GM21390 (cell line): ENCODE measurements around the gene PNCK.

ENCODE experiments used
- ATAC-seq: cut with Tn5 transposase; IDR thresholded peaks from one replicate; pipeline ENCODE4 v1.9.1; 2021; ENCODE audit not compliant: unreplicated experiment

Gene PNCK

DNA sequence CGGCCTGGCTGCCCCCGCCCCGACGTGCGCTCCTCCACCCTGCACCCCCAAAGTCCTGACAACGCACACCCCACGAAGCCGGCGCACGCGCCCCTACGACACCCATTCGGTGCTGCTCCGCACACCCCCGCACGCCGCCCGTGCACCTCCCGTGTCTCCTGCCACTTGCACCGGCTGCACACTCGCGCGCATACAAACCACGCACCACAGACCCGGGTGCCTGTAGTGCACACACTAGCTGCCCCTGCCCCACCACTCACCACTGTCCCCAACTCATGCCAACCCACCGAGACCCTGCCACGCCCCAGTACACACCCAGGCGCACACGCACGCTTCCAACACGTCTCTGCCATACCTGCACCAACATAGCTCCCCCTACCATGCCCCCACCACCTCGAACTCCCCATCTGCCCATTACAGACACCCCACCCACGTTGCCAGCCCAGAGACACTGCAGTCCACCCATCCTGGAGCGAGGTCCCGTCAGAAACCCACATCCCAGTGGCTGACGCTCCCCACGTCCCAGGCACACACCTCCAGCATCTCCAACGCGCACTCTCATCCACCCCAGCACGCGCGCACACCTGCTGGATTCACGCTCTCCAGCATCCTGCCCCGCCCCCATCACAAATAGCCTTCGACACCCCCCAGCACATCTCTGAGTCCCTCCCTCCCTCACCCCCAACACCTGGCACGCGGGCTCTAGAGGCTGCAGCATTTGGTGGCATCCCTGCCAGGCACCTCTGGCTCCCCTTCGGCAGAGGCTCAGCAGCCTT is 30.8 kb downstream of the PNCK start:
- no peak for ATAC-seq

DNA sequence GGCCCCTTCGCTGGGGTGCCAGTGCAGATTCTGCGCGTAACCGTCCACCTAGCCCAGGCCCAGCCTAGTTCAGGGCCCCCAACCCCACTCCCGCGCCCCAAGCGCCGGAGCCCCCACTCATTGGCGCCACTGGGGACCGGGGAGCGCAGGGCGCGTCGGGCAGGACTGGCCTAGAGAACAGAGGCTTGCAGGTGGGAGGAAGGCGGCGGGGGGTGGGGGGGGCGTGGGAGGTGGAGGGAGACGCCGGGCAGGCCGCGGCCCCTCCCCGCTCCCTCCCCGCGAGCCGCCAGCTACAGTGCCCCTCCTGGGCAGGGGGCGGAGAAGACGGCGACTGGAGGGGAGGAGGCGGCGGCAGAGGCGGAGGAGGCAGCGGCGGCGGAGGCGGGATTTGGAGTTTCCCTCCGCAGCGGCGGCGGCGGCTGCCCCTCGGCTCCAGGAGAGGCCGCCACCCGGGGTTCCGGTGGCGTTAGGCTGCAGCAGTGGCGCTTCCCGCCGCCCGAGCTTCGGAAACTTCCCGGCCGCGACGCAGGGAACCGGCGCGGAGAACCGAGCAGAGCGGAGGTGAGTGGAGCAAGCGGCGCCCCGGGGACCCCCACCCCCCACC is 31.5 kb downstream of the PNCK start:
- no peak for ATAC-seq

DNA sequence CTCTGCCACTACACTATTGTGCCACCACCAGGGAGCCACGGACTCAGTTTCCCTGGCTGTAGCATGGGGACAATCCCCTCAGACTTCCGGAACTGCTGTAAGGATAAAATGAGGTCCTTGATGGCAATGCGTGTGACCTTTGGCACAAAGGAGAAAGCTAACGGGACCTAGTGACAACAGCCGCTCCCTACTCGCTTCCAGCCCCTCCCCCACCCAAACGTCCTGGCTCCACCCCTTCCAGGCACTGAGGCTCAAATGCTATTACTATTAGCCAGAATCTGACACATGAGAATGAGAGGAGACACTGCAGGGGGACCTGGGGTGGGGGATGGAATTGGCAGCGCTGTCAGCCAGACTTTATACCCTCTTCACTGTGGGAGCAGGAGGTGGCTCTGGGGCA is 32.0 kb downstream of the PNCK start:
- ATAC-seq: no peak

DNA sequence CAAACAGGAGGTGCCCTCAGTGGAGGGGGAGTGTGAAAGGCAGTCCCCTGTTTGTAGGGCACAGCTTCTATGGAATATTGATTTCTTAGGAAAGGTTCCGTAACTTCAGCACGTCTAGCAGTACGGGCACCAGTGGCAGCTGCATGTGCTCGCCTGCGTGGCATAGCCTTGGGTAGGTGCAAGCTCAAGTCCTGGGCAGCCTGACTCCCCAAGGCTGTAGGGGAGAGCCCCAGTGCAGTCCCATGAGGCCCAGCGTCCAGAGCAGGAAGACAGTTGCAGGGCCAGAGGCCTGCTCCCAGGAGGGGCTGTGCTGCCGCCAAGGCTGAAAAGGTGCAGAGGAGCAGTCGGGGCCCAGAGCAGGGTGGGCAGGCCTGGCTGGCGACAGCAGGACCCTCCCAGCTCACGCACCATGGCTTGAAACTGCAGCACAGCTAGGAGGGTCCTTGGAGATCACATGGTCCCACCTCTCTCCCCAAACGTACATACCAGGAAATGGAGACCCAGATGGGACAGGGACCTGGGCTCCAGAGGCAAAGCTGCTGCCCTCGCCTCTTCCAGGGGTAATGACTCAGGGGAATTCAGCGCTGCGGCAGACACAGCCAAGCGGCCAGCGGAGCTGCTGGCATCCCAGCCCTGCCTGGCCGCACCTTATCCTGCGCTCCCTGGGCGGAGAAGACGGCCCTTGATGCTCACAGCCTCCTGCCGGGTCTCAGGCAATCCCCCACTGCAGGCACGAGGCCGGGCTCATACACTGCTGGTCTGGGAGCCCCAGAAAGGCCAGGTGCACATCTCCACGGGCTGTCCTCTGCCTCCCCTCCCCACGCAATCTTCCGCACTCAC is 32.7 kb downstream of the PNCK start:
- ATAC-seq: no peak

DNA sequence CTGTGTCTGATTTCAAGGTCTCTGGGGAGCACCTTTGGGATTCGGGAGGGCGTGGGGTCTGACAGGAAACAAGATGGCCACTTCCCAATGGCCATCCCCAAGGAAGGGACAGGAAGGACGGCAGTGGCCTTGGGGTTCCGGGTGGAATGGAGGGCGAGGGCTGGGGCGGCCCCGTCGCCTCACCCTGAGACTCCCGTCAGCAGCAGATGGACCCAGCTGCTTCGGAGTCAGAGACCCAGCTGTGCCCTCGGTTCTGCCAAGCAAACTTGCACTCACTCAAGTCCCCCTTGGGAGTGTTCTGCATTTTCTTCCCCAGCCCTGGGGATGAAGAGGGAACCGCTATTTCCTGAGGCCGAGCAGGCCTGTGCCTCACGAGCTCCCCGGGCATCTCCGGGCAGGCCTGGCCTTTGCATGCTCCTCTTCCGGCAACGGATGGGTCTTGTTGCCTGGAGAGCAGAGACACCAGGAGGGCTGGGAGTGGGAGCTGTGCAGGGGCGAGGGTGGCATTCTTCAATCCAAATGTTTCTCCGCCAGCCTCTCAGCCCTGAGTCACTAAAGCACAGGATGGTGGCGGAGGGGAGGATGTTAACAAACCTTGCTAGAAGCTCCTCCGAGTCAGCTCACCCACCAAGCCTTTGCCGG is 33.4 kb downstream of the PNCK start:
- ATAC-seq: no peak

DNA sequence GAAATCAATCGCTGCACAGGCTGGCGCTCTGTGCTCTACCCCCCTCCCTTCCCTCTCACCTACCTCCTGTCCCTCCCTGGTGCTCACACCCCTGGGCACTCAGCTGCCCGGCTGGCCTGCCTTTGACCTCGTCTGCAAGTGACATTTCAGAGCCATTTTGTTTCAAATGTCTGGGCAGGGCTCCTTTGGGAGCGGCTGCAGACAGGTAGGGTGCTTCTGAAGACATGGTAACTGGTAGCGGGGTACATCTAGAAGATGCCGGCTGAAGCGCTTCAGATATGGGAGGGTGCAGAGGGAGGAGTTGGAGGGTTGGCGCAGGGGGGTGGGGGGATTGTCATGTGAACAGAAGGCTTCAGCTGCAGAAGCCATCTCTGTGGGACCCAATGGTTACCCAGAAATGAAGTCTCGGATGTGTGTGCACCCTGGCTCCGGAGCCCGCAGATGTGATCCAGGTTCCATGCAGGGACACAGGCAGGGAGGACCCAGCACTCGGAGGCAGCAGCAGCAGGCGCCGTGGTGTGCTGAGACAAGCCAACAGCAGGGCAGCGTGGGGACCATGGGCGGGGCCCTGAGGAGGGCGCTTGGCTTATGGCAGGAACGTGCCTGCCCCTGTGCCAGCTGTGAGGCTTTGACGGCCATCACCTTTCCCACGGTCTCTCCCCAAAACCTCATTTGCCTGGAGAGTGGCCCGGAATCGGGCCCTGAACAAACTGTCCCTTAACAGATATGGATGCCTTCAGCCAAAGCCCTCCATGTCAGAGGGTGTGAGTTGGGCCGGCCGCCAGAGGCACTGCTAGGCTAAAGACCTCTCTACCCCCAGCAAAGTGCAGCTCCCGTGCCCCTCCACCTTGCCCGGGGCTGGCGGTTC is 34.2 kb downstream of the PNCK start:
- ATAC-seq: no peak

DNA sequence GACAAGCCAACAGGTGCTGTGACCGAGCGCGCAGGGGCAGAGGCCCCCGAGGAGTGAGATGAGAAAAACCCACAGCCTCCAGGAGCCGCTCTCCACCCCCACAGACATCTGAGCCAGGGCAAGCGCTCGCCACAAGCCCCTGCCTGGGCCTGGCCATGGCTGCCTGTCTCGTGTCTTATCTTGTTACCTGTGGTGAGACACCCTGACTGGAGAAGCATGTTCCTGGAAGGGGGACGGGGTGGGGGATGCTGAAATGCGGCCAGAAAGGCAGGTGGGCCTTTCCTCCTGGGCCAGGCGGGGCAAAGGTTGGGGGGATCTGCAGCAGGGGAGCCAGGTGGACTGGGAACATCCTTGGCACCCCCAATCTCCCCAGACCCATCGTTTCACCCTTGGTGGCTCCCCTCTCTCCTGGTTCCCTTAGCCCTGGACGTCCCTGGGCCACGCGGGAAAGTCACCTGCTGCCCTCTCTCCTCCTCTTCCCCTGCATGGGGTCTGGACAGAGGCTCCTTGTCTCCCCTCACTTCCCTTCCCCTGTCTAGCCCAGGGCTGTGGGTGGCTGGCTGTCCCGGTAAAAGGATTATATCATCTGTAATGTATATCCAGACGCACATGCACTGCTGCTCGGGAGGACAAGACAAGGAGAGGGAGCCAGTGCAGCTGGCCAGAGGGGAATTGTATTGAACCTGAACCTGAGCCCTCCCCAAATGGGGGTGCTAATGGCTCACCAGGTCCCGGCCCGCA is 35.0 kb downstream of the PNCK start:
- ATAC-seq: no peak

DNA sequence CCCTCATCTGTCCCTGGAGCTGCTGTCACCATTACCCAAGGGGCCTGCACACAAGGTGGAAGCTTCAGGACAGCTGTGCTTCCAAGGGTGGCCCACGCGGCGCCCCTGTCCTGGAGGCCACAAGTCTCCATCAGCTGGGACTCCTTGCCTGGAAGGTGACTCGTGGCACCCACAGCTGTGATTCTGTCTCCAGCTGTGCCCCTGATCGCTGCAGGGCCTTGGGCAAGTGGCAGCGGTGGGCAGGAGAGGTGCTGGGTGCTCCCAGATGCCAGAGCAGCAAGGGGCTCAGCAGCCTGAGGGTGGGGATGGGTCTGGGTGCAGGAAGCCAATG is 35.6 kb downstream of the PNCK start:
- no peak for ATAC-seq

DNA sequence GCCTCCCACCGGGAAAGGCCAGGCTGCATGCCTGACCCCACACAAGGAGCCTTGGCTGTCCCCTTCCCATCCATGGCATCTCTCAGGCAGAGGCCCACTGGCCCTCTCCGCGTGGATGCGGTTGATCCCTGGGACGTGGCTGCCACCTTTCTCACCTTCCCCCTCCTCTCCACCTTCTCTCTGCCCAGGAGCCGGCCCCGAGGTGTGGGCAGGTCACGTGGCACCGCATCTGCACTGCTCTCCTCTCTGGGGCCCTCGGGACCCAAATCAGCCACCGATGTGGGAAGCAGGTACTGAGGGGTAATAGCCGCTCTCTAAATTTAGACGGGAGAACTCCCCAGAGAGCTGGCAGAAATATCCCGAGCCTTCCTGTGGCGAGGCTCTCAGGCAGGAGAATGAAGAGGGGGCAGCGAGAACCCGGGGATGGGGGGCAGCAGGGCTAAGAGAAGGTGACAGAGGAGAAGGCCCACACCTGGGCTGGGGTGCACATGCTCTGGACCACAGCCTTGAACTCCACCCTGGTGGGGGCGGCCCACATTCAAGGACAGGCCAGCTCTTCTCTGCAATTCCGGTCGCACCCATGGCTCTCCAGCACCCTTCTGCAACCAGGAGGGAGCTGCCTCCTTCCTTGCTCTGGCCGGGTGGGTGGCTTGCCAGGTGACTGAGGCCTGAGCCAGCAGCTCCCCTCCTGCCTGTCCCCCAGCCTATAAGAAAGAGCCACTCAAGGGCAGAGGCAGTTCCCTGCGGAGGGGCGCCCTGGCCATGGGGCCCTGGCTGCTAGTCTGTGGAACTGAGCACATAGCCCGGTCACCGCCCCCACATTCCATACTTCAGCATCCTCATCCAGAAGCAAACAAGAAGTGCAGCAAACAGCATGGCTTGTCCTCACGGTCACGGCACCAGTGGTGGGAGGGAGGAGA is 36.2 kb downstream of the PNCK start:
- no peak for ATAC-seq

DNA sequence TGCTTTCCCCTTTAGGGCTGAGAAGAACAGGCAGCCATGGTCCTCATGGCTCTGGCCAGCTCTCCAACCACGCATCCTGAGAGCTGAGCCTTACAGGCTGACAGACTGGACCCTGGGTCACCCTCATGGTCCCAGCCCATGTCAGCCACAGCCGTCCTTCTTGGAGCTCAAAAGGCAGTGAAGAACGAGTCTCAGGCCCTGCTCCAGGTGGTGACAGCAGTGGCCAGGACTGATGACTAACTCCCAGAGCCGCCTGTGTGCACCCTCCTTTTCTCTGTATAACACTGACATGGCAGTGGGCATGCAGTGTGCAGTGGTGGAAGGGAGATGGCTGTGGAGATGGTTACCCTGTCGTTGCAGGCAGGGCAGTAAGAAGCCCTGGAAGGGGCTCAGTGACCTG is 36.9 kb downstream of the PNCK start:
- no peak for ATAC-seq

DNA sequence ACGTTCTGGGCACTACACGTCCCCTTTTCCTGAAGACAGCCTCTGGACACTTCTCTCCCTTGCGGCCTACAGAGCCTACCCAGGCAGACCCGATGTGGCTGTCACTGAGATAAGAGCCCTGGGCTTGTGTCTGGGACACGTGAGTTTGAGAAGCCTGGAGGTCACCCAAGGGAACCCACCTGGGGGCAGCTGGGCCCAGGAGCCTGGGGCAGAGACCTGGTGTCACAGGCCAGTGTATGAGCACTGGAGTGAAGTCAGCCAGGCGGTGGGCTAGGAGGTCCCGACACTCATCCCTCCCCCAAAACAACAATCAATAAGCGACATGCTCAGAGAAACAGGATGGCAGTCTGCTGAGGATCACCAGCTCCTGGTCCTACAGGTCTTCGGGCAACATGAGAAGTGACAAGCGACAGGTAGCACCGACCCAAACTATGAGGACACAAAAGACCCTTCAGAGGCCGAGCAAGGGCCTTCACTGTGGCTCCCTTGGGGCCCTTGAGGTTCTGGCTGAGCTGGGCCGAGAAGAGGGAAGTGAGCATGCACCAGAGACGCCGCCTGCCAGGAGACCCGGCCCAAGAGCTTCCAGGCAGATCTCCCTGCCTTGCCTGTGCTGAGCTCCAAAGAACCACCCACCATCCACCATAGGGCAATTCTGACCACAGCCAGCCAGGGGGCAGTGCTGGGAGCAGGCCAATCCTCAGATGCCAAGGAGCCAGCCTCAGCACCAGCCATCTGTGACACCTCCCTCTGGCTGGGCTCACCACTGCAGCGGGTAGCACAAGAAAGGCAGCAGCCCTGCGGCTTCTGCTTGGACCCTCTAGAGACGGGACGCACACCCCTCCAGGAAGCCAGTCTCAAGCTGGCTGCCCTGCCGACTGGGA is 37.6 kb downstream of the PNCK start:
- ATAC-seq: no peak

DNA sequence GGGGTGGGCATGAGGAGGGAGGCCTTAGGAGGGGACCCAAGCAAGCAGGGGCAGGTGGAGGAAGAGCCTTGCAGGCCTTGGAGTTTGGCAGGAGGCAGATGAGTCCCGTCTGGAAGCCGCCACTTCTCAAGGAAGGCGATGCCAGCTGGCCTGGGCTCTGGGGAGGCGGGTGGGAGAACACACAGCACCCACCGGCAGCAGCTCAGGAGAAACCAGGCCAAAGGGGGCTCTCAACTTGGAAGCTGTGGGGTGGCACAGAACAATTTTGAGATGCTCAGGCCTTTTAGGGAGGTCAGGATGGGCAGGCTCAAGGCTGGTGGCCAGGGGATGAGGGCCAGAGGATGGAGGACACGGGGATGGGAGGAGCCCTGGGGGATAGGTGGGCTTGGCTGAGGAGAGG is 38.2 kb downstream of the PNCK start:
- ATAC-seq: no peak

DNA sequence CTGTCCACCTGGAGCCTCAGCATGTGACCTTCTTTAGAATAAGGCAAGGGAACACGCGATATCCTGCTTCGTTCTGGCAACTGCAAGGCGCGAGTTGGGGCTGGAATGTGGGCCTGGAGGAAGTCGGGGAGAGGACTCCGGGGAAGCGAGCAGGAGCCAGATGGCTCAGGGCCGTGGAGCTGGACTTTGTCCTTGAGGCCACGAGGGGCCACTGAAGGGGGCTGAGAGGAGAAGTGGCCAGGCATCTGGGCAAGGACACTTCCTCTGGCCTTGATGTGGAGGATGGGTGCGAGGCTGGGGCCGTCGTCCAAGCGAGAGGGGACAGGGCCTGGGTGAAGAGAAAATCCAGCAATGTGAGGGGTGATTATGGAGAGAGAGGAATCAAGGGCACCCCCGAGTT is 38.8 kb downstream of the PNCK start:
- no peak for ATAC-seq

DNA sequence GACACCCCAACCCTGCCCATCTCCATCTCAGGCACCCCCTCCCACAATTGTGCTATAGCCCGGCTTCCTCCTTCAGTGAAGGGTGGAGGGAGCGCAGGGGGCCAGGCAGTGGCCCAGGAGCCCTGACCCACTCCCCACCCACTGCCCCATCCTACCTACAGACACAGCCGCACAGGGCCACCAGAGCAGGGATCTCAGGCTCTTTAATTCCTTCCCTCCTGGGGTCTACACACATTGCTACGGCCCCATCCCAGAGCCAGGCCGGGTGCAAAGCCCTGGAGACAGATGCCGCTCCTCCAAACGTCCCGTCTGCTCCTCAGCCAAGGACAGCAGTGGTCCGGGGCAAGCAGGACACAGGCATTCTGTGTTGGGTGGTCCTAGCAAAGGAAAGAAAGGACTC is 39.4 kb downstream of the PNCK start:
- no peak for ATAC-seq

DNA sequence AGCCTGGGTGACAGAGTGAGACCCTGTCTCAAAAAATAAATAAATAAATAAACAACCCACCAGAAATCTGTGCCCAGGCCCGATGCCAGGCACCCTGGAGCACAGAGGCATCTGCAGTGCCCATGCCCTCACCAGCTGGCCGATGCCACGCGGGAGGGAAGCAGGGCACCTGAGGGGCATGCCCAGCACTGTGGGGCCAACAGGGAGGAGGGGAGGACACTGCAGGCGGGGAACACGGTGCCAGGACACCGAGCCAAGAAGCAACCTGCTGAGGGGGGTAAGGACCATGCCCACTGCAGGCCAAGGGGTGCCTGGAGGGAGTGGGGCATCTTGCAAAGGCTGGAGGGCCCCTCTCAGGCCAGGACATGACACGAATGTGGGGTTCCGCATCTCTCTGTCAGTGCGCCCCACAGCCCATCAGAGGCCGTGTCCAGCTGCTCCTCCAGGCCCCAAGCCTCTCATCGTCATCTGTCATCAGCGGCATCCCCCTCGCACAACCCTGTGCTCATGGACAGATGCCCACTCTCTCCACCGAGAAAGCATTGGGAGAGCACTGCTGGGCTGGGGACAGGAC is 39.9 kb downstream of the PNCK start:
- no peak for ATAC-seq

DNA sequence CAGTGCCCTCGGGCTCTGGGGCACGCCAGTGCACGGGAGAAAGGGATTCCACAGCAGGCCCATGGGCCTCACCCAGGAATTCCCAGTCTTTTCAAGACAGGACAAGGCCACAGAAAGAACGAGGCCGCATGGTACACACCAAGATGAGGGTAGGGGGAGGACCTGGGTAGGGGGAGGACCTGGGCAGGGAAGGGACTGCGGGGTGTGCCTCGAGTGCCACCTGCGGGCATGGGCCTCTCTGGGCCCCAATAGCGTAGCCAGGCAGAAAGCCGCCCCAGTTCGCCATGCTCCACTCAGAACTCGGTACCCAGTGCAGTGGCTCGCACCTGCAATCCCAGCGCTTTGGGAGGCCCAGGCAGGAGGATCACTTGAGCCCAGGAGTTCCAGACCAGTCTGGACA is 40.6 kb downstream of the PNCK start:
- no peak for ATAC-seq

DNA sequence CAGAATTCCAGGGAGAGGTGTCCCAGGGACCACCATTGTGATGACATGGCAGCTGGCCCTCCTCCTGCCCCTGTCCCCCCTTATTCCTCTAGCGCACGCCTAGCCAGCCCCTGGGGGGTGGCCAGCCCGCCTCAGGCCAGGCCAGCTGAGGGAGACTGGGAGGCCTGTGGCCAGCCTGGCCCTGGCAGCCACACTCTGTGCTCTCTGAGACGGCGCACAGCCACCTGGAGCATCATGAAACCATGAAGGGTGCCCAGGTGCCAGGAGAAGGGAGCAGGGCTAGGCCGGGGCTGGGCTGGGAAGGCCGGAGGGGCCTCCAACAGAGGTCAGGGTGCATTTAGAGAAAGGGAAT is 41.0 kb downstream of the PNCK start:
- no peak for ATAC-seq
